ENCODE measurements around the gene SMIM5. TPM values are rescaled to one million over a fixed set of nuclear protein-coding genes. Genes with fewer than 3 reads are reported as not detected.

Gene SMIM5
- total RNA-seq, 1 experiment from 2014 or later, result 0.09 TPM

DNA sequence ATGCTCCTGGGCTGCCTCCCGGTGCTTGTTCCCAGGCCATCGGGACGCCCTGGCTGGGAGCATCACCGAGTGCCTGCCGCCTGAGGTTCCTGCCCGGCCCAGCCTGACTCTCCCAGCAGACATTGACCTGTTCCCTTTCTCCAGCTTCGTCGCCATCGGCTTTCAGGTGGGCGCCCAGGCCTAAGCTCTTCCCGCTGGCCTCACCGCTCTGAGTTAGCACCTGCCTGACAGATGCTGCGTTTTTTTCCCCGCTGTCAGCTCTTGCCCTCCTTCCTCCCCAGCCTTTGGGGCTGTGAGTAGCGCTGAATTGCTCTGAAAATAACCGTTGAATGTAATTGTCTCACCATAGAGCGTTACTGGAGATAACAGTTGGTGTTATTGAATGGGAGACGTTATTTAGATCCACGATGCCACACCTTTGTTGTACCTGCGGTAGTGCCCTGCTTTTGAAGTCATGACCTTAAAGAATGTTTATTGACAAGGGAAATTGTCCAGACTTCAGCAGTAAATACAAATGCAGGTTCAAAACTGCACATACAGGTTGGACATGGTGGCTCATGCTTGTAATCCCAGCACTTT, 21.3 kb upstream of the SMIM5 start:
- Mint-ChIP-seq H3K4me1 (ENCODE audit: insufficient read depth, unreplicated experiment) (peaks cover 8% of the 10 kb centered on the region), H3K27ac (ENCODE audit: low read depth, unreplicated experiment) (no peak overlapping the region), H3K9me3 (ENCODE audit: unreplicated experiment) (no peaks in the 10 kb centered on the region), H3K27me3 (ENCODE audit: insufficient read depth, unreplicated experiment) (no peaks in the 10 kb centered on the region), H3K4me3 (ENCODE audit: unreplicated experiment) (no peak overlapping the region), H3K36me3 (ENCODE audit: insufficient read depth, unreplicated experiment) (no peaks in the 10 kb centered on the region)
- no peak for DNase-seq (ENCODE audit: unreplicated experiment)
- BruUV-seq (replicated peaks), result no TSS peak
- CTCF ChIA-PET, result interaction anchor here (0.5 to 2.5 kb wide), 3 partner anchors 11 to 21 kb away, joined by 3 to 16 read pairs (median 5); partner anchors contain the start of gene SMIM5
- intact Hi-C loops (cut with micrococcal nuclease), result no loop called here
- TF ChIP-seq CTCF (IDR thresholded peaks at IDR 0.05; ENCODE audit: unreplicated experiment), result no peak
- POLR2A ChIA-PET, result interaction anchor here (1.2 kb wide), 1 partner anchor 10 kb away, joined by 3 read pairs; no protein-coding TSS in a partner anchor

GRCh38 chr17:75612906-75613626, 20.2 kb upstream of the SMIM5 start:
- CTCF ChIA-PET, result interaction anchor here (0.6 to 2.5 kb wide), 2 partner anchors 20 to 44 kb away, joined by 3 to 16 read pairs; partner anchors contain the start of gene SMIM5
- Mint-ChIP-seq H3K4me1 (ENCODE audit: insufficient read depth, unreplicated experiment) (peaks cover 8% of the 10 kb centered on the region), H3K27me3 (ENCODE audit: insufficient read depth, unreplicated experiment) (no peaks in the 10 kb centered on the region), H3K27ac (ENCODE audit: low read depth, unreplicated experiment) (no peak overlapping the region), H3K36me3 (ENCODE audit: insufficient read depth, unreplicated experiment) (no peaks in the 10 kb centered on the region), H3K9me3 (ENCODE audit: unreplicated experiment) (no peaks in the 10 kb centered on the region), H3K4me3 (ENCODE audit: unreplicated experiment) (no peak overlapping the region)
- intact Hi-C loops (cut with micrococcal nuclease), result no loop called here
- no peak for TF ChIP-seq CTCF (IDR thresholded peaks at IDR 0.05; ENCODE audit: unreplicated experiment)
- no peak for DNase-seq (ENCODE audit: unreplicated experiment)
- BruUV-seq (replicated peaks), result no TSS peak
- POLR2A ChIA-PET, result interaction anchor here (0.8 kb wide), 1 partner anchor 13 kb away, joined by 3 read pairs; no protein-coding TSS in a partner anchor

DNA sequence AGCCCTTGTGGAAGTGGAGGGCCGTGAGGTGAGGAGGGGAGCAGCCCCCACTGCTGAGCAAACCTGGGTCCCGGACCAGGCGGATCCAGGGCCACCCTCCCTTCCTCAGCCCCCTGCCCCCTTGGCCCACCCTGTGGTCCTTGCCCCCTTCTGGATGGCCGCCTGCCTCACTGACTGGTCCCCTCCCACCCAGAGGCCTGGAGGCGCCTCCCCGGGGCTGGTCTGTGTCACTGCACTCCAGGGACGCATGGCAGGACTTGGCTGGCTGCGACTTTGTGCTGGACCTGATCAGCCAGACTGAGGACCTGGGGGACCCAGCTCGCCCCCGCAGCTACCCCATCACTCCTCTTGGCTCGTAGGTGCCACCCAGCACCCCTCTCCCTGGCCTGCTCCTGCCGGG, 19.2 kb upstream of the SMIM5 start:
- no peak for DNase-seq (ENCODE audit: unreplicated experiment)
- CTCF ChIA-PET, result interaction anchor here (0.6 to 1.0 kb wide), 4 partner anchors 17 to 90 kb away, joined by 3 to 4 read pairs (median 4); no protein-coding TSS in a partner anchor
- intact Hi-C loops (cut with micrococcal nuclease), result no loop called here
- no peak overlapping the region for H3K27ac Mint-ChIP-seq (ENCODE audit: low read depth, unreplicated experiment)
- POLR2A ChIA-PET, result no interaction called here
- H3K36me3 Mint-ChIP-seq (ENCODE audit: insufficient read depth, unreplicated experiment), result no peaks in the 10 kb centered on the region
- BruUV-seq (replicated peaks), result no TSS peak
- no peak overlapping the region for H3K4me3 Mint-ChIP-seq (ENCODE audit: unreplicated experiment)
- no peaks in the 10 kb centered on the region for H3K9me3 Mint-ChIP-seq (ENCODE audit: unreplicated experiment)
- peak; percentile 11 for TF ChIP-seq CTCF (IDR thresholded peaks at IDR 0.05; ENCODE audit: unreplicated experiment)
- H3K27me3 Mint-ChIP-seq (ENCODE audit: insufficient read depth, unreplicated experiment), result no peaks in the 10 kb centered on the region
- peaks cover 8% of the 10 kb centered on the region for H3K4me1 Mint-ChIP-seq (ENCODE audit: insufficient read depth, unreplicated experiment)

- Mint-ChIP-seq H3K36me3 (ENCODE audit: insufficient read depth, unreplicated experiment) (no peaks in the 10 kb centered on the region), H3K9me3 (ENCODE audit: unreplicated experiment) (no peaks in the 10 kb centered on the region), H3K4me3 (ENCODE audit: unreplicated experiment) (no peak overlapping the region), H3K4me1 (ENCODE audit: insufficient read depth, unreplicated experiment) (peaks cover 8% of the 10 kb centered on the region), H3K27ac (ENCODE audit: low read depth, unreplicated experiment) (no peak overlapping the region), H3K27me3 (ENCODE audit: insufficient read depth, unreplicated experiment) (no peaks in the 10 kb centered on the region)
- POLR2A ChIA-PET, result no interaction called here
- intact Hi-C loops (cut with micrococcal nuclease), result no loop called here
- TF ChIP-seq CTCF (IDR thresholded peaks at IDR 0.05; ENCODE audit: unreplicated experiment), result no peak
- DNase-seq (ENCODE audit: unreplicated experiment), result no peak
- CTCF ChIA-PET, result interaction anchor here (0.7 to 2.9 kb wide), 5 partner anchors 18 to 204 kb away, joined by 3 to 25 read pairs (median 4); partner anchors contain the start of gene SMIM5
- no TSS peak for BruUV-seq (replicated peaks)
Measured at GRCh38 chr17:75614556-75615270, 18.5 kb upstream of the SMIM5 start.

Data from MCF 10A (cell line).